ENCODE measurements around the gene SYNE1. TPM values are rescaled to one million over a fixed set of nuclear protein-coding genes. Genes with fewer than 3 reads are reported as not detected.

SYNE1 gene
- total and polyA plus RNA-seq, 2 experiments from 2014 or later: 17.6 to 59.9 TPM

DNA sequence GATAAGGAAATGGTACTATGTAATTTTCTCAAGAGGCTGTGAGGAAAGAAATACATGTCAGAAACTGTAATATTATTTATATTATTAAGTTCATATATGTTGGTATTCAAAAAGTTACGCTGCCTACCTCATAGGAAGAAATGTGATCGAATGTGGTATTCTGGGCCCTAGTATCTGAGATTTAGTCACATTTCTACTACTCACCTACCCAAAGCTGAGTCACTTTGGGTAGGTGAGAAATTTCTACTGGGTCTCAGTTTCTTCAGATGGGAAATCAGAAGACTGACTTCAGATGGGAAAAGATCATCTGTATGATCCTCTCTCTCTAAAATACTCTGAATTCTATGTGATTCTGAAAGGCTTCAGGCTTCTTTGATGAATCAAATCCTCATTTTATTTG is 411.0 kb downstream of the SYNE1 start:
- Histone ChIP-seq H3K27ac (no peak overlapping the region), H3K79me2 (no peaks in the 10 kb centered on the region), H4K20me1 (ENCODE audit: insufficient read depth, poor library complexity, severe bottlenecking) (no peaks in the 10 kb centered on the region), H3K4me3 (no peak overlapping the region), H3K9me2 (replicated peaks; ENCODE audit: insufficient read depth) (no peaks in the 10 kb centered on the region), H3K36me3 (replicated peaks; ENCODE audit: insufficient read depth, low read depth) (no peaks in the 10 kb centered on the region), H3K4me1 (ENCODE audit: insufficient read depth) (no peaks in the 10 kb centered on the region), H2AFZ (no peak overlapping the region), H3K4me2 (no peak overlapping the region), H3K9me3 (ENCODE audit: low read depth) (no peaks in the 10 kb centered on the region), H3K27me3 (no peaks in the 10 kb centered on the region)
- DNase-seq (ENCODE audit: low spot score): no peak
- WGBS (ENCODE audit: low lambda C conversion rate, missing lambda C conversion rate): 97% methylated on average over 2 of the region's 2 CpGs
- TF ChIP-seq EZH2 (IDR thresholded peaks at IDR 0.05; ENCODE audit: borderline replicate concordance) (no peak), EZH2phosphoT487 (IDR thresholded peaks at IDR 0.05; ENCODE audit: low read depth, severe bottlenecking, unreplicated experiment) (no peak)
- TF ChIP-seq, protein P1, sequence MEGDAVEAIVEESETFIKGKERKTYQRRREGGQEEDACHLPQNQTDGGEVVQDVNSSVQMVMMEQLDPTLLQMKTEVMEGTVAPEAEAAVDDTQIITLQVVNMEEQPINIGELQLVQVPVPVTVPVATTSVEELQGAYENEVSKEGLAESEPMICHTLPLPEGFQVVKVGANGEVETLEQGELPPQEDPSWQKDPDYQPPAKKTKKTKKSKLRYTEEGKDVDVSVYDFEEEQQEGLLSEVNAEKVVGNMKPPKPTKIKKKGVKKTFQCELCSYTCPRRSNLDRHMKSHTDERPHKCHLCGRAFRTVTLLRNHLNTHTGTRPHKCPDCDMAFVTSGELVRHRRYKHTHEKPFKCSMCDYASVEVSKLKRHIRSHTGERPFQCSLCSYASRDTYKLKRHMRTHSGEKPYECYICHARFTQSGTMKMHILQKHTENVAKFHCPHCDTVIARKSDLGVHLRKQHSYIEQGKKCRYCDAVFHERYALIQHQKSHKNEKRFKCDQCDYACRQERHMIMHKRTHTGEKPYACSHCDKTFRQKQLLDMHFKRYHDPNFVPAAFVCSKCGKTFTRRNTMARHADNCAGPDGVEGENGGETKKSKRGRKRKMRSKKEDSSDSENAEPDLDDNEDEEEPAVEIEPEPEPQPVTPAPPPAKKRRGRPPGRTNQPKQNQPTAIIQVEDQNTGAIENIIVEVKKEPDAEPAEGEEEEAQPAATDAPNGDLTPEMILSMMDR (IDR thresholded peaks at IDR 0.05; ENCODE audit: poor library complexity): no peak

DNA sequence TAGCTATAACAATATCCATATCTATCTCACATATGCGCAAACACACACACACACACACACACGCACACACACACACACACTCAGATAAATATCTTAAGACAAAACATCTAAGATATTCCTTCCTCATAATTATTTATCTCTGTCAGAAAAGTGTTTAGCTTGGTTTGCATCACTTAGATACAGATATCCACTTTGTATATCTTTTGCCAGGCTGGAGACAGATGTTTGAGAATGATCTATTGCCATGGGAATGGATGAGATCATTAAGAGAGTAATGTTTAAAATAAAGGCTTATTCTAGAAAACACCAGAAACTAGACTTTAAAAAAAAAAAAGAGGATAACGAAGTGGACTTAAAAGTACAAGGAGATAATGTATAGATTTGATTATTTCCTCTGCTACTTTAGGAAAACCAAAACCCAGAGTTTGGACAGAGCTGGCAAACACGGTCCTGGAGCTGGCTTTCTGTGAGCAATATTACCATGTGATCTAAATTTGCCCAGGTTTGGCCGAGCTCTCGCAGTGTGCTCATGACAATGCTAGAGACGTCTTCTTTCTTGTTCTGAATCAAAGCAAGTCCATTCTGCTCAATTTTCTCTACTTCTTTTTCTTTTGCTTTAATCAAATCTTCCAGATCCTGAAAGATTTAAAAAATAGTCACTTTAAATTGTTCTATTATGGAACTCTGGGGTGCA is 411.8 kb downstream of the SYNE1 start:
- DNase-seq (ENCODE audit: low spot score): no peak
- 77% methylated on average over 7 of the region's 7 CpGs for WGBS (ENCODE audit: low lambda C conversion rate, missing lambda C conversion rate)

DNA sequence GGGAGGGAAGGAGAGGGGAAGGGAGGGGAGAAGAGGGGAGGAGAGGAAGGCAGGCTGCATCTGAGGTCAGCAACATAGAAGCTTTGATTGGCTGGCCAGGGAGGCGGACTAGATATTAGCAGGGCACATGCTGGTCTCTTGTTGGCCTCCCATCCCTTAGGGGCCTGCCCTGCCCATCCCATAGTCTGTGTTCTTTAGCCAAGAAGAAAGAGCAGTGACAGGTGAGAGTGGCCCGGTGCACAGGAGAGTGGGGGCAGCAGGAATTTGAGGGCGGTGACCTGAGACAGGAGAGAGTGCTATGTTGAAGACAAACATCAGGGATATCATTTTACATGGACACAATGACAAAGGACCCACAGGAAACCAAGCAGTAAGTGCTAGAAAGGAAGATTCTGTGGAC is 413.5 kb downstream of the SYNE1 start:
- no peak for DNase-seq (ENCODE audit: low spot score)

More for the DNA sequence above, 411.8 kb downstream of the SYNE1 start:
- no peak overlapping the region for H3K4me3 ChIP-seq
- H3K9me3 ChIP-seq (ENCODE audit: low read depth): no peaks in the 10 kb centered on the region
- H3K9me2 ChIP-seq (replicated peaks; ENCODE audit: insufficient read depth): no peaks in the 10 kb centered on the region
- no peak overlapping the region for H2AFZ ChIP-seq
- H3K4me1 ChIP-seq (ENCODE audit: insufficient read depth): no peaks in the 10 kb centered on the region
- no peaks in the 10 kb centered on the region for H4K20me1 ChIP-seq (ENCODE audit: insufficient read depth, poor library complexity, severe bottlenecking)
- no peaks in the 10 kb centered on the region for H3K36me3 ChIP-seq (replicated peaks; ENCODE audit: insufficient read depth, low read depth)
- no peaks in the 10 kb centered on the region for H3K27me3 ChIP-seq
- H3K79me2 ChIP-seq: no peaks in the 10 kb centered on the region
- H3K27ac ChIP-seq: no peak overlapping the region
- H3K4me2 ChIP-seq: no peak overlapping the region
- TF ChIP-seq, protein P1 (IDR thresholded peaks at IDR 0.05; ENCODE audit: poor library complexity): no peak
- TF ChIP-seq EZH2 (IDR thresholded peaks at IDR 0.05; ENCODE audit: borderline replicate concordance) (no peak), EZH2phosphoT487 (IDR thresholded peaks at IDR 0.05; ENCODE audit: low read depth, severe bottlenecking, unreplicated experiment) (no peak)

More for the DNA sequence above, 413.5 kb downstream of the SYNE1 start:
- H3K27me3 ChIP-seq: no peaks in the 10 kb centered on the region
- 71% methylated on average over 3 of the region's 3 CpGs for WGBS (ENCODE audit: low lambda C conversion rate, missing lambda C conversion rate)
- no peaks in the 10 kb centered on the region for H3K9me3 ChIP-seq (ENCODE audit: low read depth)
- H3K36me3 ChIP-seq (replicated peaks; ENCODE audit: insufficient read depth, low read depth): no peaks in the 10 kb centered on the region
- no peaks in the 10 kb centered on the region for H3K4me1 ChIP-seq (ENCODE audit: insufficient read depth)
- H3K9me2 ChIP-seq (replicated peaks; ENCODE audit: insufficient read depth): no peaks in the 10 kb centered on the region
- TF ChIP-seq, protein P1 (IDR thresholded peaks at IDR 0.05; ENCODE audit: poor library complexity): no peak
- TF ChIP-seq EZH2phosphoT487 (IDR thresholded peaks at IDR 0.05; ENCODE audit: low read depth, severe bottlenecking, unreplicated experiment) (no peak), EZH2 (IDR thresholded peaks at IDR 0.05; ENCODE audit: borderline replicate concordance) (no peak)
- H3K27ac ChIP-seq: no peak overlapping the region
- no peaks in the 10 kb centered on the region for H3K79me2 ChIP-seq
- H2AFZ ChIP-seq: no peak overlapping the region
- no peak overlapping the region for H3K4me2 ChIP-seq
- no peaks in the 10 kb centered on the region for H4K20me1 ChIP-seq (ENCODE audit: insufficient read depth, poor library complexity, severe bottlenecking)
- H3K4me3 ChIP-seq: no peak overlapping the region
